ENCODE measurements around the gene MYOZ2.

The MYOZ2 gene

GRCh38 chr4:119205690-119206089 is 70.1 kb downstream of the MYOZ2 start:
- DNase-seq: no peak

- no peak for DNase-seq
Measured at GRCh38 chr4:119206178-119206577, 70.5 kb downstream of the MYOZ2 start.

GRCh38 chr4:119207051-119207450 is 71.4 kb downstream of the MYOZ2 start:
- no peak for DNase-seq

GRCh38 chr4:119209077-119209476 is 73.4 kb downstream of the MYOZ2 start:
- no peak for DNase-seq

GRCh38 chr4:119209586-119209985 is 74.0 kb downstream of the MYOZ2 start:
- DNase-seq: no peak

GRCh38 chr4:119210775-119211174 is 75.1 kb downstream of the MYOZ2 start:
- no peak for DNase-seq

GRCh38 chr4:119211867-119212233 is 76.2 kb downstream of the MYOZ2 start:
- DNase-seq: no peak

- peak; percentile 97 for DNase-seq
Measured at GRCh38 chr4:119212234-119212963, 76.8 kb downstream of the MYOZ2 start, which contains the start of gene USP53. Gene USP53, plus strand, starts transcription at chr4:119212713. Its CDS starts 27,047 bp downstream, at chr4:119239760.

GRCh38 chr4:119212964-119213606 is 77.5 kb downstream of the MYOZ2 start:
- DNase-seq: peak; percentile 45

GRCh38 chr4:119218093-119218492 is 82.5 kb downstream of the MYOZ2 start:
- DNase-seq: no peak

- DNase-seq: no peak
Measured at GRCh38 chr4:119221412-119221811, 85.8 kb downstream of the MYOZ2 start.

- no peak for DNase-seq
Measured at GRCh38 chr4:119227690-119228089, 92.1 kb downstream of the MYOZ2 start.

- DNase-seq: no peak
Measured at GRCh38 chr4:119228406-119228805, 92.8 kb downstream of the MYOZ2 start.

GRCh38 chr4:119229908-119230687 is 94.5 kb downstream of the MYOZ2 start:
- DNase-seq: no peak

- no peak for DNase-seq
Measured at GRCh38 chr4:119231491-119231890, 95.9 kb downstream of the MYOZ2 start.

GRCh38 chr4:119232286-119232685 is 96.7 kb downstream of the MYOZ2 start:
- no peak for DNase-seq

- DNase-seq: no peak
Measured at GRCh38 chr4:119233191-119233590, 97.6 kb downstream of the MYOZ2 start.

GRCh38 chr4:119233750-119234149 is 98.1 kb downstream of the MYOZ2 start:
- DNase-seq: no peak

GRCh38 chr4:119237201-119237600 is 101.6 kb downstream of the MYOZ2 start:
- DNase-seq: no peak
